ENCODE measurements around the gene LGR6. TPM values are rescaled to one million over a fixed set of nuclear protein-coding genes. Genes with fewer than 3 reads are reported as not detected.
"Not testable (repeated sequence)": the region's sequence is repeated elsewhere in the genome, so short reads cannot be mapped to it uniquely, and the experiment has no call there.

Gene LGR6
- total RNA-seq, 4 donors from 2014 or later: 1.6 to 4.9 (median 4.1) TPM

DNA sequence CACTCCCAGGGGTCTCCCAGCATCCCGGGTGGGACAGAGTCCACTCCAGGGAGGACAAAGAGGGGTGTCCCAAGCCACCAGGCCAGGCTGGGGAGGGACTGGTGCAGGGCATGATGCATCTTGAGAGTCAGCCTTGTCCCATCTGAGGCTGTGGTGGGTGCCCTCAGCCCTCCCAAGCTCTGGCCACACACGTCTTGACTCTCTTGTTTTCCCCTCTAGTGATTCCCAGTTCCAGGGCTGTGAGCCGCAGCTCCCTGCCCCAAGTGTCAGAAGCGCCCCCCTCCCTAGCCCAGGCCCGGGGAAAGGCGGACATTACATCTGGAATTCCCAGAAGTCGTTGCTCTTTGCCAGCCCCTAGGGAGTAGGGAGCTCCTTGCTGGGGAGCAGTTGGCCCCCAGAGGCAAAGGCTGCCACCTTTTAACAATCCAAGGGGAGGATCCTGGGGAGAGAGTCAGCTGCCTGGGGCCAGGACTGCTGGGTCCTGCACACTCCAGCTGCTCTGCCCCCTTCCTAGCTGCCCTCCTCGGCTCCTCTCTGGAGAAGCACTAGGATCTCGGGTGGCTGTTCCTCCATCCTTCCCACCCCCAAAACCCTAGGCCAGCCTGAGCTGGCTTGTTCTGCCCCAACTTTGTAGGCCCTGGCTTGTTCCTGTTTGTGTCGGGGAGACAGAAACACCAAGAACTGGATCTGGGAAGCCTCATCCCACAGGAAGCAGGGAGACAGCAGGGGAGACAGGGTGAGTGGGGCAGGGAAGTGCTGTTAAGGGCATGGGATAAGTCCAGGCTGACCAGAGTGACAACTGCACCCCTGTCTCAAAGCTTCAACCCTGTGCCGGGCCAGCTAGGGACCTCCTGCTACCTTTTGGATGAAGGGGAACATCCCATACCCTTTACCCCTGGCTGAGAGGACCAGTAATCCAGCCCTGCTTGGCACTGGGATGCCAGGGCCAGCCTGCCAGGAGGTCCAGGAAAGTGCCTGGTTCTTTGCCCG is 30.0 kb upstream of the LGR6 start:
- Histone ChIP-seq H3K4me1 (peaks cover 10% of the 10 kb centered on the region), H3K27me3 (no peaks in the 10 kb centered on the region), H3K36me3 (no peaks in the 10 kb centered on the region), H3K9me3 (no peaks in the 10 kb centered on the region), H3K27ac (no peak overlapping the region), H3K4me3 (no peak overlapping the region)
- WGBS: 63% methylated on average over 7 of the region's 12 CpGs
- TF ChIP-seq EP300 (IDR thresholded peaks at IDR 0.05) (no peak), POLR2AphosphoS5 (IDR thresholded peaks at IDR 0.05) (no peak), POLR2A (IDR thresholded peaks at IDR 0.05) (no peak)
- TF ChIP-seq, protein P1, sequence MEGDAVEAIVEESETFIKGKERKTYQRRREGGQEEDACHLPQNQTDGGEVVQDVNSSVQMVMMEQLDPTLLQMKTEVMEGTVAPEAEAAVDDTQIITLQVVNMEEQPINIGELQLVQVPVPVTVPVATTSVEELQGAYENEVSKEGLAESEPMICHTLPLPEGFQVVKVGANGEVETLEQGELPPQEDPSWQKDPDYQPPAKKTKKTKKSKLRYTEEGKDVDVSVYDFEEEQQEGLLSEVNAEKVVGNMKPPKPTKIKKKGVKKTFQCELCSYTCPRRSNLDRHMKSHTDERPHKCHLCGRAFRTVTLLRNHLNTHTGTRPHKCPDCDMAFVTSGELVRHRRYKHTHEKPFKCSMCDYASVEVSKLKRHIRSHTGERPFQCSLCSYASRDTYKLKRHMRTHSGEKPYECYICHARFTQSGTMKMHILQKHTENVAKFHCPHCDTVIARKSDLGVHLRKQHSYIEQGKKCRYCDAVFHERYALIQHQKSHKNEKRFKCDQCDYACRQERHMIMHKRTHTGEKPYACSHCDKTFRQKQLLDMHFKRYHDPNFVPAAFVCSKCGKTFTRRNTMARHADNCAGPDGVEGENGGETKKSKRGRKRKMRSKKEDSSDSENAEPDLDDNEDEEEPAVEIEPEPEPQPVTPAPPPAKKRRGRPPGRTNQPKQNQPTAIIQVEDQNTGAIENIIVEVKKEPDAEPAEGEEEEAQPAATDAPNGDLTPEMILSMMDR (IDR thresholded peaks at IDR 0.05): no peak
- DNase-seq (ENCODE audit: low spot score in 2 of 2): no peak

DNA sequence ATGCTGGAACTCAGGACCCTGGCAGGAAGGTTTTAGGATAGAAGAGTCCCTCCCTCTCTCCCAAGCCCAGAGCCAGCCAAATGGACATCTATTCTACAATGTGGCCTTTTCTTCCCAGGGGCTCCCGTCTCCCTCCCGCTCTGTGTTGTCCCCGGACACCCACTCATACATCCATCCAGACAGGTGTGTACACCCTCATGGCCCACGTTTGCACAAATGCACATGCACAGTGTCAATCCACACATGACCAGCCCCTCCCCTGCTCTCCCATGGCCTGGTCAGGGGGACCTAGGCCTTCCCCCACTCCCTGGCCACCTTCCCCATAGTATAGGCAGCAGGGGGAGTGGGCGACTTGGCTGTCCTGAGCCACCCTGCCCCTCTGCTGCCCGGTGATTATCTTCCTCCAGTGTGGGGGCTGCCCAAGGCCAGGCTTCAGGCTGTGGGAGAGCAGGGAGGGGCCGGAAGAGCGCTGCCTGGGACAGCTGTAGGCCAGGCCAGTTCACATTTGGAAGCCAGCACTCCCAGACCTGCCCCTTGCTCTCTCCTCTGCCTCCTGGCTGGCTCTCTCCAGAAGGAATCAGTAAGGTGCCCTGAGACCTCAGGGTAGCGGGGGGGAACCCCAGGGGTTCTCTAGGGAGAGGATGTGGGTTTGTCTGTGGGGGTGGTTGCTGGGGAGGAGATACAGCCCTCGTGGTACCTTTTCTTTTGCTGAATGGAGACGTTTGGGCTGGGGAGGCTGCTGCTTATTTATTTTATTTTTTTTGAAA is 29.1 kb upstream of the LGR6 start:
- TF ChIP-seq, protein P1 (IDR thresholded peaks at IDR 0.05): no peak
- no peak for TF ChIP-seq POLR2AphosphoS5 (IDR thresholded peaks at IDR 0.05)
- TF ChIP-seq POLR2A (IDR thresholded peaks at IDR 0.05): no peak
- TF ChIP-seq EP300 (IDR thresholded peaks at IDR 0.05): no peak
- H3K4me1 ChIP-seq: peaks cover 11% of the 10 kb centered on the region
- no peak overlapping the region for H3K27ac ChIP-seq
- no peaks in the 10 kb centered on the region for H3K27me3 ChIP-seq
- no peaks in the 10 kb centered on the region for H3K36me3 ChIP-seq
- no peaks in the 10 kb centered on the region for H3K9me3 ChIP-seq
- 58% methylated on average over 9 of the region's 11 CpGs for WGBS
- no peak for DNase-seq (ENCODE audit: low spot score in 2 of 2)
- H3K4me3 ChIP-seq: no peak overlapping the region

DNA sequence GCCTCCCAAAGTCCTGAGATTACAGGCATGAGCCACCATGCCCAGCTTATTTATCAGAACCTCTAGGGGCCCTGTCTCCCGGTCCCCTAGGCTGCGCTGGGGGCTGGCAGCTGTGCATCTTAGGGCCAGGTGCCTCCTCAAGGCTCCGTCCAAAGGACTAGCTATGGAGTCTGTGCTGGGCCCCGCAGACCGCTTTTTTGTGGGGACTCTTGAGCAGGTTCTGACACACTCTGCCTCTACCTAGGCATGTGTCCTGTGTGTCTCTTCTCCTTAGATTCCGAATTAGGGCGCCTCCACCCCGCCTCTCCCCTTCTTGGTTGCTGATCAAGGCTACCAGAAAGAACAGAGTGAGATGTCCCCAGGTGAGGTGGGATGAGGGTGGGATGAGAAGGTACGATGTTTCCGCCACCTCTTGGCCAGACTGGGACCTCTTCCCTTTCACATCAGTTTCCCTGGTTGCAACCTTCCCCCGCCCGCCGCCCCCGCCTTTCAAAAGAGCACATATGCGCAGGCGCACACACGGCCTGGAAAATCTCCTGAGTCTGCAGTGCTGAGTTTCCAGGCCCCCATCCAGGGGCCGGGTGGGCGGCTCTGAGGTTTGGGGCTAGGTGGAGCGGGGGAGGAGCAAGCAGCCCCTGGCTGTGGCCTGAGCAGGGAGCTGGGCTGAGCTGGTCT is 28.2 kb upstream of the LGR6 start:
- peaks cover 11% of the 10 kb centered on the region for H3K4me1 ChIP-seq
- 68% methylated on average over 17 of the region's 20 CpGs for WGBS

DNA sequence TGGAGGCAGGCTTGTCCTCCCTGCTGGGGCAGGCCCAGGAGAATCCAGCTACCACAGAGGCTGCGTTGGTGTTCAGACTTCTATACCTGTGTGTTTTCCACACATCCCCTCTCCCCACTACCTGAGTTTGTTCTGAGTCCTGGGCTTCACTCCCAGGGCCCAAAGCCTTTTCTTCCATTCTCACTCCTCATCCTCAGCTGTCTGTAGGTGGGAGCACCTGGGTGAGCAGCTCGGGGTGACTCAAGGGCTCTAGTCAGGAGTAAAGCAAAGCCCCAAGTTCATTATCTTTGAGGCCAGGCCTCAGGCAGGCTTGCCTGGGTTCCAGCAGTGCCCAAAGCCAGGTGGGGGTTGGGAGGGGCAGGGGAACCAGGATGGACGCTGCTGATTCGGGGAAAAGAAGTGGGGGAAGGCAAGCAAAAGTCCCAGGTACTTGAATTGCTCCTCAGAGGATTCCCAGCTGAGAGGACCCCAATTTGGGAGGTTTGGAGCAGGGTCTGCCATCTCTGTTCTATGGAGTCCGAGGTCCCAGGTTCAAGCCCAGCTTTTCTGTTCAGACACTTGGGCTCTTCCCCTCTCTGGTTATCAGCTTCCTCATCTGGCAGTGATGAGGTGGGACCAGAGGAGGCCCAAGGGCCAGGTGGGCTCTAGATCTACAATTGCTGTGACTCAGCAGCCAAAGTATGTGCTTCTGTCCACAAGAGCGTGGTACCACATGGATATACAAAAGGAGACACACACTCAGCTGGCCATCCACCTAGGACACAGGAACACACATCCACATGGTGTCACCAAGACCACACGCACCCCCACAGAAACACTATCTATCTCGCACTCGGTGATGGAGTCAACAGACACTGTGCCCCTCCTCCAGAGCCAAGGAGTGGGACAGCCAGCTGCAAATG is 27.4 kb upstream of the LGR6 start:
- no peaks in the 10 kb centered on the region for H3K36me3 ChIP-seq
- DNase-seq (ENCODE audit: low spot score in 2 of 2): no peak
- H3K27ac ChIP-seq: no peak overlapping the region
- H3K27me3 ChIP-seq: no peaks in the 10 kb centered on the region
- no peaks in the 10 kb centered on the region for H3K9me3 ChIP-seq
- no peak overlapping the region for H3K4me3 ChIP-seq
- WGBS: 81% methylated on average over 9 of the region's 9 CpGs
- H3K4me1 ChIP-seq: peaks cover 11% of the 10 kb centered on the region
- TF ChIP-seq EP300 (IDR thresholded peaks at IDR 0.05) (no peak), POLR2A (IDR thresholded peaks at IDR 0.05) (no peak), POLR2AphosphoS5 (IDR thresholded peaks at IDR 0.05) (no peak)
- TF ChIP-seq, protein P1 (IDR thresholded peaks at IDR 0.05): no peak

More for the DNA sequence above, 28.2 kb upstream of the LGR6 start:
- H3K27ac ChIP-seq: no peak overlapping the region
- no peak overlapping the region for H3K4me3 ChIP-seq
- no peaks in the 10 kb centered on the region for H3K27me3 ChIP-seq
- H3K9me3 ChIP-seq: no peaks in the 10 kb centered on the region
- TF ChIP-seq POLR2A (IDR thresholded peaks at IDR 0.05): no peak
- no peak for TF ChIP-seq POLR2AphosphoS5 (IDR thresholded peaks at IDR 0.05)
- no peak for TF ChIP-seq EP300 (IDR thresholded peaks at IDR 0.05)
- TF ChIP-seq, protein P1 (IDR thresholded peaks at IDR 0.05): no peak
- no peaks in the 10 kb centered on the region for H3K36me3 ChIP-seq
- no peak for DNase-seq (ENCODE audit: low spot score in 2 of 2)

DNA sequence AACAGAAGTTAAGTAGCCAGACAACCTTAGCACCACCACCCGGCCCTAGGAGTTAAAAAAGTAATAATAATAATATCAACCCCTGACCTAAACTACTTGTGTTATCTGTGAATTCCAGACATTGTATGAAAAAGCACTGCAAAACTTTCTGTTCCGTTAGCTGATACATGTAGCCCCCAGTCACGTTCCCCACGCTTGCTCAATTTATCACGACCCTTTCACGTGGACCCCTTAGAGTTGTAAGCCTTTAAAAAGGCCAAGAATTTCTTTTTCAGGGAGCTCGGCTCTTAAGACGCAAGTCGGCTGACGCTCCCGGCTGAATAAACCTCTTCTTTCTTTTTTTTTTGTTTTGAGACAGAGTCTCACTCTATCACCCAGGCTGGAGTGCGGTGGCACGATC is 26.5 kb upstream of the LGR6 start:
- 81% methylated on average over 13 of the region's 13 CpGs for WGBS
- H3K36me3 ChIP-seq; H3K4me3 ChIP-seq; DNase-seq (ENCODE audit: low spot score in 2 of 2); H3K9me3 ChIP-seq; H3K27me3 ChIP-seq; H3K27ac ChIP-seq: not testable (repeated sequence)
- H3K4me1 ChIP-seq: peaks cover 11% of the 10 kb centered on the region

Data from suprapubic skin (tissue), 4 donors.